ENCODE measurements around the gene TNFRSF6B.
"Not testable (repeated sequence)": the region's sequence is repeated elsewhere in the genome, so short reads cannot be mapped to it uniquely, and the experiment has no call there.

The TNFRSF6B gene

GRCh38 chr20:63696628-63697356 lies at the start of gene TNFRSF6B:
Gene TNFRSF6B, plus strand, starts transcription at chr20:63696652. Its CDS starts 116 bp downstream, at chr20:63696768.
- no peak for DNase-seq (ENCODE audit: low read depth)

DNA sequence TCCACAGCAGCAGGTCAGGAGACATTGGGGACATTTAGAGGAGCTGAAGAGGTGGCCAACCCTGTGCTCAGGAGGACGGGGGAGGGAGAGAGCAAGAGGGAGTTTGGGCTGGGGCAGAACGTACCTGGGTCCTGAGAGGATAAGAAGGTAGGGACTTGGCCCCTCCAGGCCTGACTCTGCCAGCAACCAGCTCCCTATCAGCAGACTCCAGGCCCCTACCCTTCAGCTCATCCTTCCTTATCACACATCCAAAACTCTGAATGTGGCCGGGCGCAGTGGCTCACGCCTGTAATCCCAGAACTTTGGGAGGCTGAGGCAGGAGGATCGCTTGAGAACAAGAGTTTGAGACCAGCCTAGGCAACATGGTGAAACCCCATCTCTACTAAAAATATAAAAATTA lies 48.3 kb upstream of the TNFRSF6B start:
- no peak for DNase-seq (ENCODE audit: low read depth)

DNA sequence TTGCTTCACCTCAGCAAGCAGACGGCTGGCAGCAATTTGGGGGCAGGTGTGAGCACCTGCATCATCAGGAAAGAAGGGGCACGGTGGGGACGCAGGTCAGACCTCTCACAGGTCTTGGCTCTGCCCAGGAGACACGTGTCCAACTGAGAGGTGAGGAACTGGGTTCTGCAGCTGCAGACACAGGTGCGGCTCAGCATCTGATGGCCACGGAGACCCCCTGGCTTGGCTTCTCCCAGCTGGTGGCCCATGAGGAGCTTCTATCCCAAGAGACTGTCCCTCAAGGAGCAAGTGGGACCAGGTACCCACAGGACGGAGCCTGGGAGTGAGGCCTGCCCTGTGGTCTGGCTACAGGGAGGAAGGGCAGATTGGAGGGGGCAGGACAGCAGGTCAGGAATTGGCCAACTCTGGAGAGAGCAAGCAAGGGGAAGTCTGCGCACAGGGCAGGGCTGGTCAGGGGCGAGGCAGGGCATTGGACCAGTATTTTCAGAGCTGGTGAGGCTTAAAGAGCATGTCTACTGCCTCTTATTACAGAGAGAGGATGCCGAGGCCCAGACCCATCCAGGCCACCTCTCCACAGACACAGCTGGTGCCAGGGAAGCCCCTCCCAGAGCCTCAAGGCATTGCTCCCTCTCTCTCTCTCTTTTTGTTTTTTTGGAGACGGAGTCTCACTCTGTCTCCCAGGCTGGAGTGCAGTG lies 47.4 kb upstream of the TNFRSF6B start:
- no peak for DNase-seq (ENCODE audit: low read depth)

DNA sequence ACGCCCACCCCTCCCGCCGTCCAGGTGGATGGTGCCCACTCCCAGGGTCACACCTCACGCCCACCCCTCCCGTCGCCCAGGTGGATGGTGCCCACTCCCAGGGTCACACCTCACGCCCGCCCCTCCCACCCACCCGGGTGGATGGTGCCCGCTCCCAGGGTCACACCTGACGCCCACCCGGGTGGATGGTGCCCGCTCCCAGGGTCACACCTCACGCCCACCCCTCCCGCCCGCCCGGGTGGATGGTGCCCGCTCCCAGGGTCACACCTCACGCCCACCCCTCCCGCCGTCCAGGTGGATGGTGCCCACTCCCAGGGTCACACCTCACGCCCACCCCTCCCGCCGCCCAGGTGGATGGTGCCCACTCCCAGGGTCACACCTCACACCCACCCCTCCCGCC lies 46.0 kb upstream of the TNFRSF6B start:
- not testable (repeated sequence) for DNase-seq (ENCODE audit: low read depth)

DNA sequence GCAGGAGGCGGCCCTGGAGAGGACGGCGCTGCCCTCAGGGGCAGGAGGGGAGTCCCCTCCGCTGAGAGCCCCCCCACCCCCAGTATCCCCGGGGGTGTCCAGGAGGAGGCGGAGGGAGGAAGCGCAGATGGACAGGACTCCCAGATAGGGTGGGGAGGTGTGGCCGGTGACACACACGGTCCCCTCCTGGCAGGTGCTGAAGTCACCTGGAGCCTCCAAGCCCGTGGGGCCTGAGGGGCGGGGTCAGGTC lies 44.6 kb upstream of the TNFRSF6B start:
- DNase-seq (ENCODE audit: low read depth), result peak; percentile 41

- DNase-seq (ENCODE audit: low read depth), result no peak
Observed at GRCh38 chr20:63652192-63652980, 44.1 kb upstream of the TNFRSF6B start.

GRCh38 chr20:63653041-63653973 lies 43.1 kb upstream of the TNFRSF6B start, which contains the start of gene STMN3:
Gene STMN3, minus strand, starts transcription at chr20:63653424. Its CDS starts 79 bp downstream, at chr20:63653345.
- DNase-seq (ENCODE audit: low read depth), result peak; percentile 56

- no peak for DNase-seq (ENCODE audit: low read depth)
Observed at GRCh38 chr20:63653974-63654668, 42.3 kb upstream of the TNFRSF6B start.

DNA sequence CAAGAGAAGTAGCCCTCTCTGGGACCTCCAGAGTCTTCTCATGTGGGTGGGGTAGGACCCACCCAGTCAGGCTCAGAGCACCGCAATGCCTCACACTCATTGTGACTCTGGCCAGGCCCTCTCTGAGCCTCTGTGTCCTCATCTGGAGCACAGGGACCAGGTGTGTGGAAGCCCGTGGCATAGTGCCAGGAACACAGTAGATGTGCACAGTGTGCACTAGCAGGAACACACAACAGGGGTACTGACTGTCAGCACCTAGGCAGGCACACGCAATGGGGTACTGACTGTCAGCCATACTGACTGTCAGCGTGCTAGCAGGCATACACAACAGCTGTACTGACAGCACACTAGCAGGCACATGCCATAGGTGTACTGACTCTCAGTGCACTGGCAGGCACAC lies 41.2 kb upstream of the TNFRSF6B start:
- DNase-seq (ENCODE audit: low read depth), result no peak

- DNase-seq (ENCODE audit: low read depth), result no peak
Observed at GRCh38 chr20:63656451-63656850, 40.0 kb upstream of the TNFRSF6B start.

- no peak for DNase-seq (ENCODE audit: low read depth)
Observed at GRCh38 chr20:63657260-63657936, 39.1 kb upstream of the TNFRSF6B start.

GRCh38 chr20:63657937-63658748 lies 38.3 kb upstream of the TNFRSF6B start, which contains the start of gene RTEL1:
Gene RTEL1, plus strand, starts transcription at chr20:63658312. Its CDS starts 1,091 bp downstream, at chr20:63659403.
- DNase-seq (ENCODE audit: low read depth), result peak; percentile 84

DNA sequence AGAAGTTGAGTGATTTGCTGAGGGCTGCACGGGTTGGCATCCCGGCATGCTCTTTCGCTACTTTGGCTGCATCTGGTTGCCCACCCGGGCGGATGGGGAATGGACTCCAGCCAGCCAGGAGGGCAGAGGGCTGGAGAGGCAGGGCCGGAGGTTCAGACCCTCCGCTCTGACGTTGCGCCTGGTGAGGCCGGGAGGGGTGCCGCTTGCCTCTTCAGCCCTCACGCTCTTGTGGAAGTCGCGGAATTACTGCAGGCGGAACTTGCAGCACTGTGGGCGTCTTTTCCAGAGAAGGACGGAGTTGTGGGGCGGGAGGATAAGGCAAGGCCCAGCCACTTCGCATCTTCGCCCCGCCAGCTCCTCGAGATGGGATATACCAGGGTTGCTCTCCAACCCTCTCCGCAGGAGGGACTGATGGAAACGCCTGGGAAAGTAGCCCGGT lies 37.7 kb upstream of the TNFRSF6B start:
- DNase-seq (ENCODE audit: low read depth), result no peak

- DNase-seq (ENCODE audit: low read depth), result no peak
Observed at GRCh38 chr20:63659370-63659769, 37.1 kb upstream of the TNFRSF6B start.

GRCh38 chr20:63660174-63660573 lies 36.3 kb upstream of the TNFRSF6B start:
- not testable (repeated sequence) for DNase-seq (ENCODE audit: low read depth)

DNA sequence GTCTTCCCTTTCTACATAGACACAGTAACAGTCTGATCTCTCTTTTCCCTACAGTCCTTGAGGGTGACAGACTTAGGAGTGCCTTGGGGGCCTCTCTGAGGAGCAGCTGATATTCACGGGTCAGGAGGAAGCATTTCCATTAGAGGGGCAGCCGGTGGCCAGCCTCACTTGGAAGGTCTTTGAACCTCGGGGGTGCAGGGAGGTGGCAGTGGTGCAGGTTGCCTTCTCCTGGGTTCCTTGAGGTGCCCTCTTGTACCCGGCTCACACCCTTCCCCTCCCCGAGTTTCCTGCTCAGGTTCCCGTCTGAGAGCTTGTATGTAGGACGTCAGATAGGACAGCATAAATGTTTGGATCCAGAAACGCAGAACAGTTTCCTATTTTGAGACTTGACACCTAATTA lies 35.8 kb upstream of the TNFRSF6B start:
- DNase-seq (ENCODE audit: low read depth), result no peak

DNA sequence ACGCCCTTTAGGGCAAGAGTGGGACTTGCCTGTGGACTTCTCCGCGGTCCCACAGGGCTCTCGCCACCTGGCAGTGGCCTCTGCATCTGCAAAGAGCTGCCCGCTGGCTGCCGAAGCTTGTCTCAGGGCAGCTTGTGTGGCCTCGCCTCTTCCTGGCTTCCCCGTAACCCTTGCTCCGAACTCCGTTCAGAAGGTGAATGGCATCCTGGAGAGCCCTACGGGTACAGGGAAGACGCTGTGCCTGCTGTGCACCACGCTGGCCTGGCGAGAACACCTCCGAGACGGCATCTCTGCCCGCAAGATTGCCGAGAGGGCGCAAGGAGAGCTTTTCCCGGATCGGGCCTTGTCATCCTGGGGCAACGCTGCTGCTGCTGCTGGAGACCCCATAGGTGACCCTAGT lies 35.3 kb upstream of the TNFRSF6B start:
- no peak for DNase-seq (ENCODE audit: low read depth)

DNA sequence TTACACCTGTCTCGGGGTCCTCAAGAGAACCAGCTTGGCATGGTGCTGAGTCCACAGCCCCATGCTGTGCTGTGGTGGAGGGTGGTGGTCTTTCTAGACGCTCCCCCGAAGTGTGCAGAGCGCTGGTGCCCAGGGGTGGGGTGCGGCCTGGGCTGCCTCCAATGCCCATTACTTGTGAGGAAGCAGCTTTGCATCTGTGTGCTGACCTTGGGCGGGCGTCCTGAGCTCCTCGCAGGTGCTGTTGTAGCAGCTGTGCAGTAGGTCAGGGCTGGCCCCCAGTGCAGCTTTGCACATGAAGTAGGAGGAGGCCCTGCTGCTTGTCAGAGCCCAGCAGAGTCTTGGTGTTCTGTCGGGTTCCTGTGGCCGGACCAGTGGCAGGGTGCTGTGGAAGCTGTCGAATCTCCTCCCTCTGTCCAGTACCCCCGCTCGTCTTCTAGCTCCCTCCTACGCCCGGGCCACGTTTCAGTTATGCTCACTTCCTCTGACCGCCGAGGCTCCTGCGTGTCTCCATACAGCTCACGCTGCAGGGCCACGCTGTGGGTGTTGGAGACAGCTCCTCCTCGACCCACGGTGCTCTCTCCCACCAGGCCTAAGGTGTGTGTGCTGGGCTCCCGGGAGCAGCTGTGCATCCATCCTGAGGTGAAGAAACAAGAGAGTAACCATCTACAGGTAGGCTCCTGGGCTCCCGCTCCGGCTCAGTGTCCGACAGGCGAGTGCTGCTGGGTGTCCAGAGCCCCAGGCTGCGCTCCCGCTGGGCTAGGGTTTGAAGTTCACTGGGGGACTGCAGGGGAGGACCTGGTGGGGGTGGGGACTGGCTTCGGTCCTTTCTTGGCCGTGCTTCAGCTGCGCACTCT lies 34.3 kb upstream of the TNFRSF6B start:
- DNase-seq (ENCODE audit: low read depth), result no peak

- no peak for DNase-seq (ENCODE audit: low read depth)
Observed at GRCh38 chr20:63662813-63663189, 33.7 kb upstream of the TNFRSF6B start.
